Nephron (organoid): ENCODE data around the gene C4B.
"Not testable (repeated sequence)": the region's sequence is repeated elsewhere in the genome, so short reads cannot be mapped to it uniquely, and the experiment has no call there.

Experiments
- H3K27ac Mint-ChIP-seq, 3 experiments: 2 replicates each; pipeline ENCODE4 v1.8.0; 2020; ENCODE audit warnings: mixed read lengths in 3 of 3, mild to moderate bottlenecking in 2 of 3, moderate library complexity in 1 of 3
- H3K27me3 Mint-ChIP-seq: 2 replicates; pipeline ENCODE4 v1.8.0; 2021; ENCODE audit warnings: low read depth, mild to moderate bottlenecking, moderate library complexity, mixed read lengths
- H3K36me3 Mint-ChIP-seq: 2 replicates; pipeline ENCODE4 v1.8.0; 2020; ENCODE audit warnings: low read depth, mixed read lengths
- H3K4me1 Mint-ChIP-seq: 2 replicates; pipeline ENCODE4 v1.8.0; 2020; ENCODE audit warnings: mixed read lengths
- H3K4me3 Mint-ChIP-seq, 3 experiments: 2 replicates each; pipeline ENCODE4 v1.8.0; 2020; ENCODE audit warnings: mild to moderate bottlenecking in 3 of 3, mixed read lengths in 3 of 3, moderate library complexity in 2 of 3
- H3K9me3 Mint-ChIP-seq: 2 replicates; pipeline ENCODE4 v1.8.0; 2020; ENCODE audit warnings: mixed read lengths
- CTCF ChIP-seq, 3 experiments: fragments of 200-600 bp; sonication (generic); IDR thresholded peaks; one replicate each; pipeline ENCODE4 v1.5.0; 2021; ENCODE audit warnings: antibody characterized with exemption in 3 of 3; ENCODE audit not compliant: unreplicated experiment in 3 of 3

C4B gene

GRCh38 chr6:31971993-31972708 is 42.4 kb upstream of the C4B start, which contains the start of gene DXO:
TSS of gene DXO (minus strand) at chr6:31972138. CDS start at chr6:31971675, 463 bp downstream.
- no peaks in the 10 kb centered on the region for H3K27me3 Mint-ChIP-seq
- peaks cover 3% of the 10 kb centered on the region for H3K9me3 Mint-ChIP-seq
- H3K36me3 Mint-ChIP-seq: peaks cover 48% of the 10 kb centered on the region
- H3K4me1 Mint-ChIP-seq: peaks cover 27% of the 10 kb centered on the region
- peak within 1 kb of the TSS; percentile 96 to 99 (median 99) for H3K4me3 Mint-ChIP-seq
- no peak for TF ChIP-seq CTCF (IDR thresholded peaks at IDR 0.05; ENCODE audit: unreplicated experiment in 3 of 3)
- peak within 1 kb of the TSS; percentile 98 to 100 (median 99) for H3K27ac Mint-ChIP-seq

- peaks cover 3% of the 10 kb centered on the region for H3K9me3 Mint-ChIP-seq
- peak overlapping the region; percentile 96 to 99 (median 99) for H3K4me3 Mint-ChIP-seq
- peaks cover 27% of the 10 kb centered on the region for H3K4me1 Mint-ChIP-seq
- H3K27ac Mint-ChIP-seq: peak overlapping the region; percentile 98 to 100 (median 99)
- no peak for TF ChIP-seq CTCF (IDR thresholded peaks at IDR 0.05; ENCODE audit: unreplicated experiment in 3 of 3)
- peaks cover 44% of the 10 kb centered on the region for H3K36me3 Mint-ChIP-seq
- H3K27me3 Mint-ChIP-seq: no peaks in the 10 kb centered on the region
These were observed 41.8 kb upstream of the C4B start for GRCh38 chr6:31972709-31973350.

GRCh38 chr6:31976065-31976464 is 38.5 kb upstream of the C4B start:
- not testable (repeated sequence) for H3K9me3 Mint-ChIP-seq, H3K4me3 Mint-ChIP-seq, H3K27me3 Mint-ChIP-seq, H3K27ac Mint-ChIP-seq
- Mint-ChIP-seq H3K36me3 (peaks cover 48% of the 10 kb centered on the region), H3K4me1 (peaks cover 19% of the 10 kb centered on the region)

GRCh38 chr6:31977816-31978431 is 36.7 kb upstream of the C4B start:
- Mint-ChIP-seq H3K27me3 (no peaks in the 10 kb centered on the region), H3K36me3 (peaks cover 45% of the 10 kb centered on the region), H3K4me3 (no peak overlapping the region), H3K9me3 (peaks cover 3% of the 10 kb centered on the region), H3K4me1 (peaks cover 7% of the 10 kb centered on the region), H3K27ac (no peak overlapping the region)
- TF ChIP-seq CTCF (IDR thresholded peaks at IDR 0.05; ENCODE audit: unreplicated experiment in 3 of 3): no peak

GRCh38 chr6:31978831-31979230 is 35.8 kb upstream of the C4B start:
- Mint-ChIP-seq H3K9me3 (peaks cover 3% of the 10 kb centered on the region), H3K27ac (peak overlapping the region in 1 of 3 experiments; percentile 44), H3K27me3 (no peaks in the 10 kb centered on the region), H3K4me1 (no peaks in the 10 kb centered on the region), H3K36me3 (peaks cover 36% of the 10 kb centered on the region), H3K4me3 (no peak overlapping the region)
- TF ChIP-seq CTCF (IDR thresholded peaks at IDR 0.05; ENCODE audit: unreplicated experiment in 3 of 3): no peak

GRCh38 chr6:31979238-31979898 is 35.2 kb upstream of the C4B start:
- H3K4me1 Mint-ChIP-seq: no peaks in the 10 kb centered on the region
- H3K4me3 Mint-ChIP-seq: no peak overlapping the region
- no peaks in the 10 kb centered on the region for H3K27me3 Mint-ChIP-seq
- TF ChIP-seq CTCF (IDR thresholded peaks at IDR 0.05; ENCODE audit: unreplicated experiment in 3 of 3): no peak
- no peak overlapping the region for H3K27ac Mint-ChIP-seq
- H3K36me3 Mint-ChIP-seq: peaks cover 31% of the 10 kb centered on the region
- peaks cover 3% of the 10 kb centered on the region for H3K9me3 Mint-ChIP-seq

- H3K36me3 Mint-ChIP-seq: peaks cover 21% of the 10 kb centered on the region
- H3K4me1 Mint-ChIP-seq, H3K27me3 Mint-ChIP-seq, H3K9me3 Mint-ChIP-seq, H3K27ac Mint-ChIP-seq, H3K4me3 Mint-ChIP-seq: not testable (repeated sequence)
These were observed 34.3 kb upstream of the C4B start for GRCh38 chr6:31980195-31980876.

GRCh38 chr6:31980998-31981397 is 33.6 kb upstream of the C4B start:
- H3K4me1 Mint-ChIP-seq, H3K27ac Mint-ChIP-seq, H3K9me3 Mint-ChIP-seq, H3K27me3 Mint-ChIP-seq, H3K4me3 Mint-ChIP-seq: not testable (repeated sequence)
- H3K36me3 Mint-ChIP-seq: peaks cover 18% of the 10 kb centered on the region
